ENCODE measurements around the gene FAM13A.

Gene FAM13A

GRCh38 chr4:89042055-89042454 is 14.9 kb downstream of the FAM13A start:
- no peaks in the 10 kb centered on the region for H3K9me2 ChIP-seq (replicated peaks; ENCODE audit: control insufficient read depth, low read length)
- no peaks in the 10 kb centered on the region for H3K79me2 ChIP-seq (ENCODE audit: control insufficient read depth, low read length)
- H3K27ac ChIP-seq (ENCODE audit: low read depth, low read length), result no peak overlapping the region
- H3K27me3 ChIP-seq (ENCODE audit: control insufficient read depth, low read length), result no peaks in the 10 kb centered on the region
- no peak overlapping the region for H3K4me3 ChIP-seq (ENCODE audit: low read length)
- no peaks in the 10 kb centered on the region for H3F3A ChIP-seq (ENCODE audit: control insufficient read depth, insufficient read depth)
- no peak overlapping the region for H3K4me2 ChIP-seq (ENCODE audit: low read length)
- no peaks in the 10 kb centered on the region for H3K36me3 ChIP-seq (ENCODE audit: control insufficient read depth, low read length)
- no peaks in the 10 kb centered on the region for H3K4me1 ChIP-seq (ENCODE audit: control insufficient read depth, low read length)
- TF ChIP-seq EZH2phosphoT487 (IDR thresholded peaks at IDR 0.05; ENCODE audit: borderline replicate concordance, low read length), result no peak
- no peak for TF ChIP-seq CTCF (IDR thresholded peaks at IDR 0.05; ENCODE audit: low read depth, low read length, poor library complexity, severe bottlenecking)
- H3K9me3 ChIP-seq (ENCODE audit: control insufficient read depth, insufficient read depth, low read length), result no peaks in the 10 kb centered on the region; the same call in 1 of the 2 replicates
- no peaks in the 10 kb centered on the region for H4K20me1 ChIP-seq (ENCODE audit: control insufficient read depth, insufficient read depth, low read depth, low read length)

DNA sequence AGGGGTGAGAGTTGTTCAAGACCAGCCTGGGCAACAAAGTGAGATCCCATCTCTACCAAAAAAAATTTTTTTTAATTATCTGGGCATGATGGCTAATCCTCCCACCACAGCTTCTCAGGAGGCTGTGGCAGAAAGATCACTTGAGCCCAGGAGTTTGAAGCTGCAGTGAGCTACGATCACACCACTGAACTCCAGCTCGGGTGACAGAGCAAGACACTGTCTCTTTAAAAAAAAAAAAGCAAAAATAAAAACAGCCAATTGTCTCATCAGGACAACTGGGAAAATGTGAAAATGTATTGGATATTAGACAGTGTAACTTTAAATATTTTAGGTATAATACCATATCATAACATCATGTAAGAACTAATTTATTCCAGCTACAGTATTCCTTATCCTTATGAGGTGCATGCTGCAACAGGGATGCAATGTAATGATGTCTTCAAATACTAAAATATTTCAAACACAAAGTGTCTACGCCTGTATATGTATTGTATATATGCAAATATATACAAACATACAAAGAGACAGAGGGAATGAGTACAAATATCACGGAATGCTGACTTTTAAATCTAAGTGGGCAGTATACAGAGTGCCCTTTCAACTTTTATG is 17.2 kb downstream of the FAM13A start:
- no peak overlapping the region for H3K4me2 ChIP-seq (ENCODE audit: low read length)
- H4K20me1 ChIP-seq (ENCODE audit: control insufficient read depth, insufficient read depth, low read depth, low read length), result no peaks in the 10 kb centered on the region
- H3K9me3 ChIP-seq (ENCODE audit: control insufficient read depth, insufficient read depth, low read length), result peaks cover 6% of the 10 kb centered on the region; the same call in 1 of the 2 replicates
- no peaks in the 10 kb centered on the region for H3K9me2 ChIP-seq (replicated peaks; ENCODE audit: control insufficient read depth, low read length)
- TF ChIP-seq CTCF (IDR thresholded peaks at IDR 0.05; ENCODE audit: low read depth, low read length, poor library complexity, severe bottlenecking) (no peak), EZH2phosphoT487 (IDR thresholded peaks at IDR 0.05; ENCODE audit: borderline replicate concordance, low read length) (no peak)
- H3F3A ChIP-seq (ENCODE audit: control insufficient read depth, insufficient read depth), result no peaks in the 10 kb centered on the region
- H3K27ac ChIP-seq (ENCODE audit: low read depth, low read length), result no peak overlapping the region
- no peaks in the 10 kb centered on the region for H3K36me3 ChIP-seq (ENCODE audit: control insufficient read depth, low read length)
- no peaks in the 10 kb centered on the region for H3K27me3 ChIP-seq (ENCODE audit: control insufficient read depth, low read length)
- no peak overlapping the region for H3K4me3 ChIP-seq (ENCODE audit: low read length)
- H3K79me2 ChIP-seq (ENCODE audit: control insufficient read depth, low read length), result no peaks in the 10 kb centered on the region
- H3K4me1 ChIP-seq (ENCODE audit: control insufficient read depth, low read length), result no peaks in the 10 kb centered on the region

DNA sequence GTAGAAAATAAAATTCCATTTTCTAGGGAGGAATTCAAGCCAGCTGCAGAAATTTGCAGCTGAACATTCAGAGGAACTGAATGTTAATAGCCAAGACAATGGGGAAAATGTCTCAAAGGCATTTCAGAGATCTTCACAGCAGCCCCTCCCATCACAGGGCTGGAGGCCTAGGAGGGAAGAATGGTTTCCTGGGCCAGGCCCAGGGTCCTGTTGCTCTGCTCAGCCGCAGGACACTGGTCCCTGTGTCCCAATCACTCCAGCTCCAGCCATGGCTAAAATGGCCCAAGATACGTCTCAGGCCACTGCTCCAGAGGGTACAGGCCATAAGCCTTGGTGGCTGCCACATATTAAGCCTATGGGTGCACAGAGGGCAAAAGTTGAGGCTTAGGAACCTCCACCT is 20.4 kb downstream of the FAM13A start:
- H3K79me2 ChIP-seq (ENCODE audit: control insufficient read depth, low read length), result no peaks in the 10 kb centered on the region

More for the DNA sequence above, 20.4 kb downstream of the FAM13A start:
- Histone ChIP-seq H3F3A (ENCODE audit: control insufficient read depth, insufficient read depth) (no peaks in the 10 kb centered on the region), H3K4me3 (ENCODE audit: low read length) (no peak overlapping the region), H3K4me2 (ENCODE audit: low read length) (no peak overlapping the region), H3K4me1 (ENCODE audit: control insufficient read depth, low read length) (no peaks in the 10 kb centered on the region), H3K9me2 (replicated peaks; ENCODE audit: control insufficient read depth, low read length) (no peaks in the 10 kb centered on the region), H4K20me1 (ENCODE audit: control insufficient read depth, insufficient read depth, low read depth, low read length) (no peaks in the 10 kb centered on the region), H3K9me3 (ENCODE audit: control insufficient read depth, insufficient read depth, low read length) (peaks cover 6% of the 10 kb centered on the region; the same call in 1 of the 2 replicates), H3K27me3 (ENCODE audit: control insufficient read depth, low read length) (no peaks in the 10 kb centered on the region), H3K36me3 (ENCODE audit: control insufficient read depth, low read length) (no peaks in the 10 kb centered on the region), H3K27ac (ENCODE audit: low read depth, low read length) (no peak overlapping the region)
- no peak for TF ChIP-seq CTCF (IDR thresholded peaks at IDR 0.05; ENCODE audit: low read depth, low read length, poor library complexity, severe bottlenecking)
- no peak for TF ChIP-seq EZH2phosphoT487 (IDR thresholded peaks at IDR 0.05; ENCODE audit: borderline replicate concordance, low read length)

Data from DOHH2 (cell line).